Stimulated activated CD8-positive, alpha-beta memory T cell treated with anti-CD3 and anti-CD28 coated beads, Interleukin-12 subunit alpha, Interleukin-12 subunit beta, amount 100 ng/mL, for 24 hours (primary cell): ENCODE measurements around the gene DNASE1L3.
"Not testable (repeated sequence)": the region's sequence is repeated elsewhere in the genome, so short reads cannot be mapped to it uniquely, and the experiment has no call there.

Experiments
- DNase-seq: peaks from one replicate; pipeline ENCODE4 v3.0.0-alpha.2; 2020; ENCODE audit errors: extremely low read depth

The DNASE1L3 gene, protein sequence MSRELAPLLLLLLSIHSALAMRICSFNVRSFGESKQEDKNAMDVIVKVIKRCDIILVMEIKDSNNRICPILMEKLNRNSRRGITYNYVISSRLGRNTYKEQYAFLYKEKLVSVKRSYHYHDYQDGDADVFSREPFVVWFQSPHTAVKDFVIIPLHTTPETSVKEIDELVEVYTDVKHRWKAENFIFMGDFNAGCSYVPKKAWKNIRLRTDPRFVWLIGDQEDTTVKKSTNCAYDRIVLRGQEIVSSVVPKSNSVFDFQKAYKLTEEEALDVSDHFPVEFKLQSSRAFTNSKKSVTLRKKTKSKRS

DNA sequence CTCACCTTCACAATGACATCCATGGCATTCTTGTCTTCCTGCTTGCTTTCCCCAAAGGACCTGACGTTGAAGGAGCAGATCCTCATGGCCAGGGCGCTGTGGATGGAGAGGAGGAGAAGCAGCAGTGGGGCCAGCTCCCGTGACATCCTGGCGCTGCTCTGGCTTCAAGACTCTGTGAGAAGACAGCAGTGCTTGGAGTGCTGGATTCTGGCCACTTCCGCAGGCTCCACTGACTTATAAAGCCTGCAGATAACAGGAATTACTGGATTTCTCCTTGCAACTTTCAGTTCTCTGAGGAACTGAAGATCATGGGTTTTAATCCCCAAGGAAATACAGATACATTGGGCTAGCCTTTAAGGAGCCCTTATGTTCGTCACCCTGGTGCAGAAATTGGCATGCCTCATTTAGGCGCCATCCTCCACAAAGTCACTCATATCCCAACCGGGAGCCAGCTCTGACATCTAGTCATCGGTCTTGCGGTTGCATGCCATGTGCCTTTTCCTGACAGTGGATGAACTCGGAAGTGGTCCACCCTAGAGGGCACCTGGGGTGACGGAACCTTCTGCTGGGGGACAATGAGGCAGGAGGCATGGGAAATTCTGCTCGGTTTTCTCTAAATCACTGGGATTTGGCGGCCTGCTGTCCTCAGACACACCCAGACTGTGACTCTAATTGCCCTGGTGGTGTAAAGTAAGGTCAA is at the start of gene DNASE1L3:
DNASE1L3 (minus strand) TSS at position 212 of the 700 bp plus-strand sequence; CDS start at position 146, 66 bp downstream.
- DNase-seq, result no peak

DNA sequence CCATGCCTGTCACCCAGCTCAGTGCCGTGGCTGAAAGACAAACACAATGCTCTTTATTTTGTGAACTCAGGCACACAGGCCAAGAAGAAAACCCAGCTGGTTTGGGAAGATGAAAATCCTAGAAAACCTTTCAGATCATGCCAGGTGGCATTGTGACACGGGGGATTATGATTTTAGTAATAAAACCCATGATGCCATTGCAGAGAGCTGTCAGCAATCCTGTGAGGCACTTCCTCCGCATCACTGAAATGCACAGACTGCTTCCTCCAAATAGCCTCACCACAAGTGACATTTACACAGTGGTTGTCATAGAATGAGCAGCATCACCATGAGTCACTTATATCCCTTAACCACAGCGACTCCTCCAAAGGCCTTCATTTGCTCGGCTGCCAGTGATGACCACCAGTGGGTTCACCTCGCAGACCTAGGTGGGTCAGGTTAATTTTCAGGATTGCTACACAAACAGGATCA is 49.5 kb upstream of the DNASE1L3 start:
- DNase-seq, result no peak

DNA sequence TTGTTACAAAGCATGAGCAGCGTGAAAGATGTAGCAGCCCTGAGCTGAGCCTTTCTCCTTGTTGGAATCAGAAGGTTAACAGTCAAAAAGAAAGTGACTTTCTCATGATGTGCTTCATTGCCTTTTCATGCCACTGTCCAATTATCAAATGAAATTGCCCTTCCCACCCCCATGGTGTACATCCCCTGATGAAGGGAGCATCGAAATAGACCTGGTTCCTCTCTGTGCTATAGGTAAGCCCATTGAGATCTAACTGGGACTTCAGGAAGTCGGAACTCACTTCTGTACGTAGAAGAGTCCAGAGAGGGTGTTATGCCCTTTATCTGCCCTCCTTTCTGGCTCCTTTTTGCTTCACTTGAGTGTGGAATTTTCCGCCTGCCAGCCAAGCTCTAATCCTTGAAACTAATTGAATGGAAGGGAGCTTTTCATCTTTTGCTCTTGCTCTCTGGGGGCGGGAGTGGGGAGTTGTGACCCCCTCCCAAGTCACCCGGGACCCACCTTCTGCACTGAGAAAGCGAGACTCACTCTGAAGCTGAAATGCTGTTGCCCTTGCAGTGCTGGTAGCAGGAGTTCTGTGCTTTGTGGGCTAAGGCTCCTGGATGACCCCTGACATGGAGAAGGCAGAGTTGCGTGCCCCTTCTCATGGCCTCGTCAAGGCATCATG is 47.8 kb upstream of the DNASE1L3 start:
- no peak for DNase-seq

DNA sequence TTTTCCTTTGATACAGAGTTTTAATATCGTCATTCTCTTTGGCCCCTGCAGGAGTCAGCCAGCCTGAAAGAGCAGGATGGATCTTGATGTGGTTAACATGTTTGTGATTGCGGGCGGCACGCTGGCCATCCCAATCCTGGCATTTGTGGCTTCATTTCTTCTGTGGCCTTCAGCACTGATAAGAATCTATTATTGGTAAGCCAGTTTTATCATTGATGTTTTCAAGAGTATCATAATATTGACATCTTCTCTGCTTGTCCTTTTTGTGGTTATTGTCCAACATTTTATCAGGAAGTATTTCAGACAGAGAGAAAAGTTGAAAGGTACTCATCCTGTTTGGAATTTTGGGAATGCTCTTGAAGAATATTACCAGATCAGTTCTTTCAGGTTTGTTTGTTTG is 45.7 kb upstream of the DNASE1L3 start:
- DNase-seq, result no peak

DNA sequence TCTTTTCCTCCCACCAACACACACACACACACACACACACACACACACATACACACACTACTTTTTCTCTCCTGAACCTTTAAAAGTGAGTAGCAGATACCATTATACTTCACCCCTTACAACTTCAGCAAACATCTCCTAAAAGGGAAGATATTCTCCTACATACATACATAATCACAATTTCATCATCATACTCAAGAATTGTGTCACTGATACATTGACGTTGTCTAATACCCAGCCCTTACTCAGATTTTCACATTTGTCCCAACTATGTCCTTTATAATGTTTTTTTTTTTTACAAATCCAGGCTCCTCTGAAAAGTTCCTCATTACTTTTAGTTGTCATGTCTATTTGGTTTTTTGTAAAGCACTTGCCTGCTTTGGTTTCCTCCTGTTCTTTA is 45.3 kb upstream of the DNASE1L3 start:
- DNase-seq, result no peak

DNA sequence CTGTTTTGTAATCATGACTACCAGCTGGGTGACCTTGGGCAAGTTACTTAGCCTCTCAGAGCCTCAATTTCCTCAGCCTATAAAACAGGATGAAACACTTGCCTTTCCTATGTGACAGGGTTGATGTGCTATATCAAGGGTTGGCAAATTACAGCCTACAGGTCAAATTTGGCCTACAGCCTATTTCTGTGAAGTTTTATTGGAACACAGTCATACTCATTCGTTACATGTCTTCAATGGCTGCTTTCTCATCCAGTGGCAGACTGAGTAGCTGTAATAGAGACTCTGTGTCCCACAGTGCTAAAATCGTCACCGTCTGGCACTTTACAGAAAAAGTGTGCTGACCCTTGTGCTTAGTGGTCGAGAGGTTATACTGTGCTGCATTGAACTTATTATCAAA is 43.4 kb upstream of the DNASE1L3 start:
- no peak for DNase-seq

DNA sequence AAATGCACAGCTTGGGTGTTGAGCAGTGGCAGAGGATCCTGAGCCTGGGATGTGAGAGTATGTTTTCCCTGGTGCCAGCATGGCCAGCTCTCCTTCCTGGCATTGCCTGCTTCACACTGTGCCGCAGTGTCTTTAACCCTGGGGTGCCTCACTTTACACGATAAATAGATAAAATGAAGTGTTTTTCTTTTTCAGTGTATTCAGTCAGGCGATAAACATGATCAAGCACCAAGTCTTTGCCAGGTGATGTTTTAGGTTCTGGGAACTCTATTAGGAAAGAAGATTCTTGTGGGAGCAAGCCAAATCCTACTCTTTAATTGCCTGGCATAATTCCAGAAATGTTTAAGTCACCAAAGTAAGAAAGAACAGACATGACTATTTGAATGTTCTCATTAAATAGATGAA is 40.9 kb upstream of the DNASE1L3 start:
- DNase-seq, result no peak

DNA sequence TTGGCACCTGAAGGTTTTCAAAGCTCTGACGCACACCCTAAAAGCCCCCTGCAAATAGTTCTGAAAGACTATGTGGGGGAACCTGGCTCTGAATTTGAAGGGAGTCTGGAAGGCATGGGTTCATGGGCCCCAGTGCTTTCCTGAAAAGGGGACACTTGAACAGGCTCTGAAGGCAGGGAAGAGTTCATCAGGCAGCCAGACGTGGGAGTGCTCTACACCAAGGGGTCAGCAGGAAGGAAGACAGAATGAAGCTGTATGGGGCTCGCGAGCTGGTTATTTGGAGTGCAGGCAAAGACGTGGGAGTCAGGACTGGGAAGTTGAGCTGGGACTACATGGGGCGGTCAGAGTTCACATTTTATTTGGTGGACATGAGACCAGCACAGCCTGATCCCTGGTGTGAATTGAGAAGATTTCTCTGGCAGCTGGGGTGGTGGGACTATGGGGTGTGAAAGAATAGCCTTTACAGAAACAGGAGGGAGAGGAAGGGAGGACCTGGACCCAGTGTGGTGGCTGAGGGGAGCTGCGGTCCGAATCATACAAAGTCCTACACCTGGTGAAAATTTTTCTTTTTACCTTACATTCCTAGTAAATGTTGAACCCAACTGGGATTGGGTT is 39.4 kb upstream of the DNASE1L3 start:
- no peak for DNase-seq

DNA sequence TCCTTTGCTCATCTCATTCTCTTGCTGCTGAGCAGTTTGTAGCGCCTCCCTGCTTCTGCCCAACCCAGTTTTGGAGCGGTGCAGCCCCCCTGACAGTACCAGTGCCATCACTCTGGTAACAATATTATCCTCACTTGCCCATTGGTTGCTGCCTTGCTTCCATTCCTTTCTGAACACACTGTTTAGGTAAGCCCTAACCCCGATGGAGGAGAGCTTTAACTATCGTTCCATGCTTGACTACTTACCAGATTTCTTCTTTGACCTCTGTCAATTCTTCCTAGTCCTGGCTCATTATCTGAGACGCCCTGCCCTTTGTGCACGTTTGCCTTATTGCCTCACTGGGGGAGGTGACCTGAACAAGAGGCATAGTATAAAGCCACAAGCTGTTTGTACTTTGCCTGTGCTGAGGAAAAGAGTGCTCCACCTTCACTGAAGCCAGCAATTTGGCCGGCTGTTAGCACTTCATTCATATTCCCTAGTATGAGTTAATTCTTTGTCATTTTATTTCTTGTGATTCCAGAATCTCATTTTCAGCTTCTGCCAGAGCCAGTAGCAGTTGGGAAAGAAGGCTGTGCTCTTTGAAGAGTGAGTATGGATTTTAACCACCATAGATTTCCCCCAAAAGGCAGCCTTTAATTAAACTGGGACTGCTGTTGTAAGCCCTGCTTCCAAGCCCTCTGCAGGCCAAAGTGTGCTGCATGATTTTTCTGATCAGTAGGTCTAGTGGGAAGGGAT is 38.8 kb upstream of the DNASE1L3 start:
- DNase-seq, result no peak

DNA sequence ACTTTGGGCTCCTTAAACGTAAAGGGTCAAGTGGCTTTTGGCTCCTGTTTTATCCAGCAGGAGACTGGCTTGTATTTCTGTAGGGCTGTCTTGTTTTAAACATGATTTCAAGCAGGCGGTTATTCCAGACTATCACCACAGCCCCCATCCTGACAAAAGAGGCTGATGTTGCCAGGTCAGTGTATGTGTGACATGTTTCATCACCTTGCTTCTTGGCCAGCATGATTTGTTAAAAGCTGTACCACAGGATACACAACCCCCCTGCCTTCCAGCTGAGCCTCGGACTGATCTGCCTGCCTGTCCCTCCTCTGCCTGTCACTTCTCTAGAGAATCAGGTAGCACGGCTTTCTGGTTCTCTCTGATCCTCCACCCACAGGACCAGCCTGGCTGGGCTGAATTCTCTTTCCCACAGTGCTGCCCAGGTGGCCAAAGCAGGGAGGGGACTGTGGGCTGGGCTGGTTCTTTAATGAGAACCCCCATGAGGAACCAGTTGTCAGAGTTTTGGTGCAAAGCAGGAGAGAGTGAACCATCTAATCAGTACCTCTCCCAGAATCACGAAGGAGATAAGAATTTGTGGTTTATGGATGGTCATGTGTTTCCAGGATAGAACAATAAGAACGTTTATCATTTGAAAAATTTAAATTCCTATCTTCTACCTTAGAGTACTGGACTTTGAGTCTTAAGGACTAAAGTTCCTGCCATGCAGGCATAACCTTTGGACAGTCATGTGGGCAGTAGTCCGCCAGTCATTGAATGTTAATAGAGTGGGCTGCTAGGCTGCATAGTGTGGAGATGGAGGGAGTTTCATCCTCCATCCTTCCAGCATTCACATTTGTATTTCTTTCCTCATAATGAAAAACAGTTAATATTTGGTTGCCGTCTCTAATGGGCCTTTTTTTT is 35.6 kb upstream of the DNASE1L3 start:
- DNase-seq, result no peak

DNA sequence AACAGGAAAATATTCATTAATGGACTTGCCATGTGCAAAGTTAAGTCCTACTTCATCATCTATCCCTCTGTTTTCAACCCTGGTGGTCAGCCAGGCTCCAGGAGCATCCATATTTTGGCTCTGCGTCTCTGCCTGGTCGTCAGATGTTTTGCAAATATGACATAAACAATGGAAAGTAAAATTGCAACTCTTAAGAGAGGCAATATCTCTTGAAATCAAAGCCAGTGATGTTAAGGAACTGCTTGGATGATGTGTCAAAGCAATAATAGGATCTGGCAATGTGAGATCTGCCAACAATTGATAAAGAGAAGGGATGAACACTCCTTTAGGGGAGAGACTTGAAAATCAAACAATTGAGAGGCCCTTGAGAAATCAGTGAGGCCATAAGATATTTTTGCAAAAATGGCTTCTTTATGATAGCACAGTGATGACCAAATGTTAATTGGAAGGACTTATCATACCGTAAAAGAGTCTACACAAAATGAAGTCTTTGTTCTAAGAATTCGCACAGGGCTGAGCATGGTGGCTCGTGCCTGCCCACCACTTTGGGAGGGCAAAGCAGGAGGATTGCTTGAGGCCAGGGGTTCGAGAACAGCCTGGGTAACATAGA is 33.3 kb upstream of the DNASE1L3 start:
- no peak for DNase-seq

DNA sequence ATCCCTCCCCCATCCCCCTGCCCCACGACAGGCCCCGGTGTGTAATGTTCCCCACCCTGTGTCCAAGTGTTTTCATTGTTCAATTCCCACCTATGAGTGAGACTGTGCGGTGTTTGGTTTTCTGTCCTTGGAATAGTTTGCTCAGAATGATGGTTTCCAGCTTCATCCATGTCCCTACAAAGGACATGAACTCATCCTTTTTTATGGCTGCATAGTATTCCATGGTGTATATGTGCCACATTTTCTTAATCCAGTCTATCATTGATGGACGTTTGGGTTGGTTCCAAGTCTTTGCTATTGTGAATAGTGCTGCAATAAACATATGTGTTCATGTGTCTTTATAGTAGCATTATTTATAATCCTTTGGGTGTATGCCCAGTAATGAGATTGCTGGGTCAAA is 32.1 kb upstream of the DNASE1L3 start:
- DNase-seq, result not testable (repeated sequence)

DNA sequence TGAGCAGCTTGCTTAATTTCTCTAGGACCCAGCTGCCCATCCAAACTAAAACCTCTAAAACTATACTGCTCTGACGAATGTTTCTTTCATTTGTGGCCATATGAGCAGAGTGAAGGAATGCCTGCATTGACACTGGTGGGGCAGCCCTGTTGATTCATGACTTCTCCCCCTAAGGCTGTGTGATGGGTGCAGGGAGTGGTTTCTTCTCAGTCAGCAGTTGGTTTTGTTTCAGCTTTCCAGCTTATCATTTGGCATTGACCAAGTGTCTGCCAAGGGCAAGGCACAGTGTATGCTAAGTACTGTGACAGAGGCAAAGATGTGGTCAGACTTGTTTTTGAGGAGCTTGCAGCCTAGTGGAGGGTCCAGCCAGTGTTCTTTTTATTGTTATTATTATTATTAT is 31.6 kb upstream of the DNASE1L3 start:
- no peak for DNase-seq

DNA sequence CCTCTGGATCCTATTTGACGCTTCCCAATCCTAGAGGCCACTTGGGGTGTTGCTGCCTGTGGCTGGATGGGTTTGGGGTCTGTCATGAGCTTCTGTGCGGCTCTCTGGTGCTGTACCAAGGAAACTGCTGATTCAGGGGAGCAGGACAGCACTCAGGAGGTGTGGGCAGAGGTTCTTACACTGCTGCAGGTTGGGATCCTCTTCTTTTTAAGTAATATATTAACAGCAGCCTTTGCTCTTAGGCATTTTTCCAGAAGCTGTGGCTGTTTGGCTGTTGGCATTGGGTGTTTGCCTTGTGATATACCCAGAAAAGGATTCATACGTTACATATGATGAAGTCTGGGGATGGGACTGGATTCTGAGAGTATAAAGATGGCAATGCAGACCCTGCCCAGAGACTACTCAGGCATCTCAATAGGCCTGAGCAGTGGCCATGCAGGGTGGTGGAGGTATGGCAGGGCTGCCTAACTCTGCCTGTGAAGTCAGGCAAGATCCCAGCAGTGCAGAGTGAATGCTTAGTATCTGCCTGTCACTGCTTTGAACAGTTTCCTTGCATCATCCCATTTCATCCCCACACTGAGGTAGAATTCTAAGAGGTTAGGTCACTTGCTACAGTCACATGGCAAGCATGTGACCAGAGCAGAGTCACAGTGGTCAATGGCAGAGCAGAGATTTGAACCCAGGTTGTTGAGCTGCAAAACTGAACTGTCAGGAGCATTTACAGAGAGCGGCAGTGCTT is 30.7 kb upstream of the DNASE1L3 start:
- no peak for DNase-seq

DNA sequence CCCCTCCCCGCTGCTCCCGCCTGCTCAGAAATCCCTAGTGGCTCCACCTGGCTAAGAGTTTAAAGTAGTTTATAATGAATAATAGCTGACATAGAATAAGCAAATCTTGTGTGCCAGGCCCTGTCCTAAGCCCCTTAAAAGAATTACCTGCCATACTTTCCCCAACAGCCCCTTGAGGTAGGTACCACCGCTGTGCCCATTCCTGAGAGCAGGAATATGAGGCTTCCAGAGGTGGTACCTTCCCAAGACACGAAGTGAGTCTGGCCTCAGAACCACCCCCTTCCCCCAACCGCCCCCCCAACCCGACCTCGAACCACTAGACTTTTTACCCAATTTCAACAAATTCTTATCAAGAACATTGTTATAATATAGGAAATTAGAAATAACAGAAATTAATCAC is 28.1 kb upstream of the DNASE1L3 start:
- DNase-seq, result no peak

DNA sequence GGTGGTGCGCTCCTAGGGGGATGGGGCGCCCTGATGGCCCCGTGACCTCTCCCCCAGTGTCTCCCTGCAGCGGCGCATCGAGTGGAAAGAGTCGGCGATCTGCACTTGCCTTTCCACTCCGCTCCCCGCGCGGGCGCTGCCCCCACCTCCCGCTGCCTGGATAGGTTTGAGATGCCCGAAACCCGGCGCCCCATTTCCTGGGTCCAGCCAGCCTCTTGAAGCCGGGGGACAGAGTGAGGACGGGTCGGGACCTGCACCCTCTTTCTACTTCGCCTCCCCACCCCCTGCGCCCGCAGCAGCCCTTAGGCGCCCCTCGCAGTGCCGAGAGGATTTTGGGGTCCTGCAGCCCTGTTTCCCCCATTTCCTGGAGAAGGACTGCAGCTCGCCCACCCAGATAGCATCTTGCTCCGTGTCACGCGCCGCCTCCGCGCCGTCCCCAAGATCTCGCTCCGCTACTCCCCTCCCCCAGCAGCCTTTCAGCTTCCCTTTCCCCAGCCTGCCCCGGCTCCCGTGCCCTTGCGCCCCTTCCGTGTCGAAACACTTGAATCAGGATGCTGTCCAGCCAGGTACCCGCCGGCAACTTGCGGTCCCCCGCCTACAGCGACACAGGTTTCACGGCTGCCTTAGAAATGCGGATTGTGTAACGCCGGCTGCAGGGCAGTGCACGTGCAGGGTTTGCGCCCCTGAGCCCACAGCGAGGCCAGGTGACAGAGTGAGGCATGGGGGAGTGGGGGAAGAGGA is 27.3 kb upstream of the DNASE1L3 start:
- DNase-seq, result no peak

DNA sequence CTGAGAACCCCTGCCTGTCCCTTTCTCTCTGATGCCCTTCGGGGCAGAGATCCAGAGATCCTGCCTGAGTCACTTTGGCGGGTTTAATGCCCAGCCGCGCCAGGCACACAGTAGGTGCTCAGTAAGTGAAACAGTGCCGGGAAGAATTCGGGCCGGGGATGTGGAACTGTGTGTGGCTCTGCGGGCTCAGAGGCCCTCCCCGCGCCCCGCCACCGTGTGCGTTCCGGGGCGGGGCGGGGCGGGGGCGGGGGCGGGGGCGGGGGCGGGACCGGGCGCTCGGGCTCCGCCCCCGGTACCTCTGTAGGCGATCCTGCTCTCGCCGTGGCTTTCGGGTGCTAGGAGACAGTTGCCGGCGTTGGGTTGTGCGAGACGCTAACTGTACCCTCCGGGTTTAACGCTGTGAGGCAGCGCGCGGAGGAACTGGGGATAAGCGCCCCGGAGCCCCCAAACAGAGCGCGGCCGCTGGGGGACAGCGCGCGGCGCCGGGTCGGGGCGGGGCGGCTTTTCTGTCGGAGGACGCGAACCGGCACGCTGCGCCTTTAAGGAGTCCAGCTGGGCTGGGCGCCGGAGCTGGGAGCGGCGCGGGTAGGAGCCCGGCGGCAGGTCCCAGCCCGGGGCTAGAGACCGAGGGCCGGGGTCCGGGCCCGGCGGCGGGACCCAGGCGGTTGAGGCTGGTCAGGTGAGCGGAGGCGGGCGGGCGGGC is 26.6 kb upstream of the DNASE1L3 start, which contains the start of gene ABHD6:
ABHD6 (plus strand) TSS at position 555 of the 703 bp plus-strand sequence. CDS start 18,795 bp downstream, outside the sequence.
- peak; percentile 42 for DNase-seq
